HG02571 (cell line): ENCODE results near the gene GPR142.

Experiments used
- ATAC-seq: cut with Tn5 transposase; IDR thresholded peaks from one replicate; pipeline ENCODE4 v1.9.1; 2021; ENCODE audit warnings: mild to moderate bottlenecking, moderate library complexity; ENCODE audit not compliant: unreplicated experiment

The GPR142 gene

DNA sequence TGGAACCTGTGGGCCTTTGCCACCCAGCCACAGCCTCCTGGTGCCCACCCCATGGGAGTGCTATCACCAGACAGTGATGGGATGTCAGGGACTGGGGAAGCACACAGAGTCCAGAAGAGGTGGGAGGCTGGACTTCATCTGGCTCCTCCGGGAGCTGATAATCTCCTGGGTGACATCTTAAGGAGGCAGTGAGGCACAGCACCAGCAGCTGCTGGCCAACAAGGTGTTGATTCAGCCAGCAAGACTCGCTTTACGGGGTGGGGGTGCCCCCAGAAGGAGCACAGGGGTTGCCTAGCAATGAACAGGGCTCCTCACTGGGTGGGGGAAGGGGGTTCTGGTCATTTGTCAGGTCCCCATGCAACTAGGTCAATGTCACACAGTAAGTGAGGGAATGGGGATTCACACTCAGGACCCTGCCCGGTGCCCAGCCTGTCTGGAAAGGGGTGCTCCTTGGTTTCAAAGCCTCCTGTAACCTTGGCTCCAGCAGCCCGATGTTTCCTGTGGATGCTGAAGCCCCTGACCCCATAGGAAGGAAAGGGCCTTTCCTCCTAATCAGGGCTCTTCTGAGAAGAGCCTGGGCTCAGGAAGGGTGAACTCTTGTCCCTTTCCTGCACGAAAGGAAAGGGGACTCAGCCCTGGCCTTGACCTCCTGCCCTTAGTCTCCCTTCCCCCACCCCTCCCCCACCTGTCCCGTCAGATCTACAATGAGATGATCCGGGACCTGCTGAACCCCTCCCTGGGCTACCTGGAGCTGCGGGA, 23.6 kb upstream of the GPR142 start:
- ATAC-seq: no peak

DNA sequence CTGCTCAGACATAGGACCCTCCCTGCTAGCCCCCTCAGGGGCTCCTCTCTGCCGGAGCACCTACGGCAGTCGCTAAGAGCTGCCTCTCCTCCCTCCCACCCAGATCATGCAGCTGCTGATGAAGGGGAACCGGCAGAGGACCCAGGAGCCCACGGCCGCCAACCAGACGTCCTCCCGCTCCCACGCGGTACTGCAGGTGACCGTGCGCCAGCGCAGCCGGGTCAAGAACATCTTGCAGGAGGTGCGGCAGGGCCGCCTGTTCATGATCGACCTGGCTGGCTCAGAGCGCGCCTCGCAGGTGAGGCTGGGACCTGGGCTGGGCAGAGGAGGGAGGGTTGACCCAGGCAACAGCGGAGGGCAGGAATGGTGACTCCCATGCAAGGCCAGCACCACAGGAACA, 22.6 kb upstream of the GPR142 start:
- no peak for ATAC-seq

DNA sequence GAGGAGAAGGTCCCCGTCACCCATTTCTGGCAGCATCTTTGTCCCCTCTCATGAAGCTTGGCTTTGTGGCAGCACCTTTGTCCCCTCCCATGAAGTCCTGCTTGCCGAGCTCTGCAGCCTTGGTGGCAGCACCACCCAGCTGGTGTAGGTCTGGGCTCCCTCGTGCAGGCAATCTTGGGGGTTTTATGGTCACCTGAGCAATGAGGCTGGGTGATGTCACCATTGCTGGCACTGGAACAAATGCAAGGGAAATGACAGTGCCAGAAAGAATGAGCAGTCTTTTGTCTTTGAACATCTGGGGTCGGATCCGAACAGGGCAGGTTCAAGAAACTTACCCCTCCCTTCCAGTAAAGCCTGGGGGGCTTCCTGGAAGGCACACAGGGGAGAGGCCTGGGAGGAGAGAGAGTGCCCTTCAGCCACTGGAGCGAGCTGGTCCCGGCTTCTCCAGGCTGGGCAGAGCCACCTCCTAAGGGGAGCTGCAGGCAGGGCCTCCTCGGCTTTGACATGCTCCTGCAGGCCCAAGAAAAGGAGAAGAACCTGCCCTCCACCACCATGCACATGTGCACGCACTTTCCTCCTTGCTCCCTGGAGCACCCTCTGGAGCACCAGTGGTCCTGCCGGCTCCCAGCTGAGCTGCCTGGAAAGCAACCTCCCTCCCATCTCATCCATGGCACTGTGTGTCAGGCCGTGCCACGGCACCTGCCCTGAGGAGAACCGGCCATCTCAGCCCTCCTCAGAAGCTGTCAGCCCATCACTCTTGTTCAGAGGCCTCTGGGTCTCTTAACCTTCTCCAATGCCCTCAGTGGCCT, 21.7 kb upstream of the GPR142 start:
- ATAC-seq: no peak

DNA sequence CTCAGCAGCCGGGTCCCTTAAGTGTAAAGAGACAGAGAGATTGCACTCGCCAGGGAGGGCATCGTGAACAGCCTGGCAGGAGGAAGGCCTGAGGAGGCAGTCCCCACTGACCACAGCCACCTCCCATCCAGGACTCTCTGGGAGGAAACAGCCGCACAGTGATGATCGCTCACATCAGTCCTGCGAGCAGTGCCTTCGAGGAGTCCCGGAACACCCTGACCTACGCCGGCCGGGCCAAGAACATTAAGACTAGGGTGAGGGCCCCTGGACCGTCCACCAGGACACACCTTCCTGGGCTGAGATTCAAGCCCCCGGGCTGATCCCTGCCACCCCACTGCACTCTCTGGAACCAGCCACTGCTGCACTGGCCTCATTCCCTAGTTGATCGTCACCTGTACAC, 19.7 kb upstream of the GPR142 start:
- no peak for ATAC-seq

DNA sequence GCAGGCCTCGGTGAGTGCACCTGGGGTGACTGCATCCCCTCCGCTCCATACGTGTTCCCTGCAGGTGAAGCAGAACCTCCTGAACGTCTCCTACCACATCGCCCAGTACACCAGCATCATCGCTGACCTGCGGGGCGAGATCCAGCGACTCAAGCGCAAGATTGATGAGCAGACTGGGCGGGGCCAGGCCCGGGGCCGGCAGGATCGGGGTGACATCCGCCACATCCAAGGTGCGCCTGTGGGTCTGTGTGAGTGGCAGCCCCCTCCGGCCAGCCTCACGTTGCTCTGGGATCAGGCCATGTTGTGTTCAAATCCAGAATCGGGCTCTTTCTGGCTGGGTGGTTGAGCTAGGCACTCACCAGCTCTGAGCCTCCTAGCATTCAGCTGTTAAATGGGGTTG, 18.2 kb upstream of the GPR142 start:
- ATAC-seq: no peak

DNA sequence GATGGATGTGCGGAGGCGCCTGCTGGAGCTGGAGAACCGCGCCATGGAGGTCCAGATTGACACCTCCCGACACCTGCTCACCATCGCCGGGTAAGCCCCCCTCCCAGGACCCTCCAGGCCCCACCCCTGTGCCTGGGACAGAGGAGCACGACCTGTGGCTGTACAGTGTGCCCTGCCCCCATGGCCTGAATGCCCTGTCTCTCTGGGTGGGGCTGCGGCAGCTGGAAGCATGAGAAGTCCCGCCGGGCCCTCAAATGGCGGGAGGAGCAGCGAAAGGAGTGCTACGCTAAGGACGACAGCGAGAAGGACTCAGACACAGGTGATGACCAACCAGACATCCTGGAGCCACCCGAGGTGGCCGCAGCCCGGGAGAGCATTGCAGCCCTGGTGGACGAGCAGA, 16.8 kb upstream of the GPR142 start:
- no peak for ATAC-seq

DNA sequence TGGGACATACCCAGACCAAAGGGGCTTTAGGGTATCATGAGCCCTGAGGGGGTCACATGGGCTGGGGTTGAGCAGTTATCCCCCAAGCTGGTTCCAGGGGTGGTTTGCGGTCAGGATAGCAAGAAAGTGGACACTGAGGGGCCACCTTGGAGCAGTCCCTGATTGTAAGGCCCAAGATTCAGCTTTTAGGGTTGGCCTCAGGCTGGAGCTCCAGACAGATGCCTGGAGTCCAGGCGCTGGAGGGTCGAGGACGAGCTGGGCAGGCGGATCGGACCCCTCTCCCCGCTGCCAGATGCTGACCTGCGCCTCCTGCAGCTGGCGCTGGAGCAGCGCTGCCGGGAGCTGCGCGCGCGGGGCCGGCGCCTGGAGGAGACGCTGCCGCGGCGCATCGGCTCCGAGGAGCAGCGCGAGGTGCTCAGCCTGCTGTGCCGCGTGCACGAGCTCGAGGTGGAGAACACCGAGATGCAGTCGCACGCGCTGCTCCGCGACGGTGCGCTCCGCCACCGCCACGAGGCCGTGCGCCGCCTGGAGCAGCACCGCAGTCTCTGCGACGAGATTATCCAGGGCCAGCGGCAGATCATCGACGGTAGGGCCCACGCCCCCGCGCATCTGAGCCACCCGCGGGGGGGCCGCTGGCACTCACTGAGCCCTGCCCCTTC, 15.6 kb upstream of the GPR142 start:
- ATAC-seq: no peak

DNA sequence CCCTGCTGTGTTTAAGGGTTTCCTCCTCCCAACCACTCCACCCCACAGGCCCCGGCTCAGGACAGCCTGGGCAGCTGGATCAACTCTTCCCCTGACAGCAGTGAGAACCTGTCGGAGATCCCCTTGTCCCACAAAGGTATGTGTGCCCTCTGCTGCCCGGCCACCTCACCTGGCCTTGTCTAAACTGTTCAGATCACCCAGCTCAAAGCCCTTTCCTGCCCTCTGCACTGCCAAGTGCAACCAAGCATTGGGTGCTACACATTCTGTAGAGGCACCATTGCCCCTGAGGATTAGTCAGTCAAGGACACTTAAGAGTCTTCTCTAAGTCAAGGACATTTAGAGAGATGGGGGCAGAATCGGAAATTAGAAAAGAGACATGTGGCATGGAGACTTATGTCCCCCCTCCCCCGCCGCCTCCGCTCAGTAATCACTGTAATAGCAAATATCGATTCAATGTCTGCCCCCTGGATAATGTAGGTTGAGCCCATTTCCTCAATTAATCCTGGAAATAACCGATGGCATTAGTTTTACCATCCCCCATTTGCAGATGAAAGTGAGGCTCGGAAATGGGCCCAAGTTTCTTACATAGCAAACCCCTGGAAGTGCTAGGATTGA, 13.8 kb upstream of the GPR142 start:
- no peak for ATAC-seq

DNA sequence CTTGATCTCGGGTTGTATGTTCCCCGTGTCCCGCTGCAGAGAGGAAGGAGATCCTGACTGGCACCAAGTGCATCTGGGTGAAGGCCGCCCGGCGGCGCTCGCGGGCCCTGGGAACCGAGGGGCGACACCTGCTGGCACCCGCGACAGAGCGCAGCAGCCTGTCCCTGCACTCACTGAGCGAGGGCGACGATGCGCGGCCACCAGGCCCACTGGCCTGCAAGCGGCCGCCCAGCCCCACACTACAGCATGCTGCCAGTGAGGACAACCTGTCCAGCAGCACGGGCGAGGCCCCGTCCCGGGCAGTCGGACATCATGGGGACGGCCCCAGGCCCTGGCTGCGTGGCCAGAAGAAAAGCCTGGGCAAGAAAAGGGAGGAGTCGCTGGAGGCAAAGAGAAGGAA, 13.2 kb upstream of the GPR142 start:
- ATAC-seq: no peak

DNA sequence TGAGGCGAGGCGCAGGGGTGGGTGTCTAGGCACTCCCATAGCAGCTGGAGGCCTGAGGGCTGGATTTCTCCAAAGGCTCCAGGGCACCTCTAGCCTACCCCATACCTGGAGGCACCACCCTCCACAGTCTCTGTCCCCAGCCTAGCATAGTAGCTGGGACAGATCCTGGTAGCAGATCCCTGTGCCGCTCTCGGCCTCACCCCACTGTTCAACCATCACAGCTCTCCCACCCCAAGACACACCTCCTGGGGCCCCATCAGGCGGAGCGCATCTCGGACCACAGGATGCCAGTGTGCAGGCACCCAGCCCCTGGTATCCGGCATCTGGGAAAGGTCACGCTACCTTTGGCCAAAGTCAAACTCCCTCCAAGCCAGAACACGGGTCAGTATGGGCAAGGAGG, 12.7 kb upstream of the GPR142 start:
- no peak for ATAC-seq

DNA sequence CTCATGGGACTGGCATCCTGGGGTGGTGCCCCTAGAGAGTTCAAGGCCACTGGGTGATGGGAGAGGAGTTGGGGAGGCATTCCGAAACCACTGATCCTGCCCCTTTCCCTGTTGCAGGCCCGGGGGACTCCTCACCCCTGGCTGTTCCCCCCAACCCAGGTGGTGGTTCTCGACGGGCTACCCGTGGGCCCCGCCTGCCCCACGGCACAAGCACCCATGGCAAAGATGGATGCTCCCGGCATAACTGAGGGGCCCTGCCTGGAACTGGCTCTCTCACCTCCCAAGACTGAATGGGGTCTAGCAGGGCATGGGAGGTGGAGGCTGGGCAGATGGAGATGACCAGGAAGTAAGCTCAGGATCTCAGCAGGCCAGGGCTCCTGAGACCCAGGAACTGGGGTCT, 12.2 kb upstream of the GPR142 start:
- no peak for ATAC-seq

DNA sequence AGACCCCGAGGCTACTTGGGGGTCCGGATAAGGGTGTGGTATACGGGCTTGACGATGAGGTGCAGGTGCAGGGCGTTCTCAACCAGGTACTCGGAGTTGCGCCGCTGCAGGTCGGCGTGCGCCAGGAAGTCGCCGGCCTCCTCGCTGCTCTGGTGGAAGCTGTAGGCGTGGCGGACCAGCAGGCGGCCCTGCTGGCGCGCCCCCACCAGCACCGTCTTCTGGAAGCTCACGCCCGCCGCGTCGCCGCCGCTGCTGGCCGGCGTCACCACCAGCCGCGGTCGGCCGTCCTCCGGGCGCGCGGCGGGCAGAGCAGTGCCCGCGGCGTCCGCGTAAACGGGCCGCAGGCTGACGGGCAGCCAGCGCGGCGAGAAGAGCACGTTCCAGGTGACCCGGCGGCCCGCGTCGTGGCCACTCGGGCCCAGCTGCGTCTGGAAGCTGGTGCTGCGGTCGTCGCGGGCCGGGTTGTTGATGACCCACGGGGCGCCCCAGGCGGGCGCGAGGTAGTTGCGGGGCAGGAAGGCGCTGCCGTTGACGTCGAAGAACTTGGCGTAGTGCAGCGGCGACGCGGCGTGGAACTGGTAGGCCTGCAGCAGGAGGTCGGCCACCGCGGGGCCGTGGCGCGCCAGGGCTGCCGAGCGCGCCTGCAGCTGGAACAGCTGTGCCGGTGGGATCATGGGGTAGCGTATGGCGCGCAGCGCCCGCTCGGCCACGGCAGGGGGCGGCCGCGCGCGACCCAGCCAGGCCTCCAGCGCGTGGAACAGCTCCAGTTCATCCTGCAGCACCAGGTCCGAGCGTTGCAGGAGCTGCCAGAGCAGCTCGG, 10.4 kb upstream of the GPR142 start:
- no peak for ATAC-seq

DNA sequence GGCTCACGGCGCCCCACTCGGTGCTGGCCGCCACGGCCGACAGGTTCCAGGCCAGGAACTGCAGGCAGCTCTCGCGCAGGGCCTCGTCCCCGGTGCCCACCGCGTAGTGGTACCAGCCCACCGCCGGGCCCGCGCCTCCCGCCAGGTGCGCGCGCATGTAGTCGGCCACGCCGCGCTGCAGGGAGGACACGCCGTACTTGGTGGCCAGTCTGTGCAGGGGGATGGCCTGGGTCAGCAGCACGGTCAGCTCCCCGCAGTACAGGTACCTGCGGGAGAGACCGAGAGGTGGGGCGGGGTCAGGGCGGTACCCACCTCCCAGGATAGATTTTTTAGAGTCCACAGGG, 9.9 kb upstream of the GPR142 start:
- ATAC-seq: no peak

DNA sequence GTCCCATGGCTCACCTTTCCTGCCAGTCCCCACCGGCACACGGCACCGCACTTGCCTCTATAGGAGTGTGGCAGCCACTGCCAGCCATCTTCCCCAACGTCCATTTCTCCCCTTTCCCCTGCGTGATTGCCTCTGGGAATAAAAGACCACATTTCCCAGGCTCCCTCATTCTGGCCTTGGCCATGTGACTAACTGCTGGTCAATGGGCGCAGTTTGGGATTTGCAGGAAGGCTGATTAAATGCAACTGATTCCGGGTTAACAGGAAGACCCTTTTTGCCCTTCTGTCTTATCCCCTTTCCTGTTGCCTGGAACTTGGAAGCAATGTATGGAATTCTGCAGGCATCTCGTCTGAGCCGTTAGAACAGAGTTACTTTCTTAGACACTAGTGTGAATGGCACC, 8.6 kb upstream of the GPR142 start:
- no peak for ATAC-seq

DNA sequence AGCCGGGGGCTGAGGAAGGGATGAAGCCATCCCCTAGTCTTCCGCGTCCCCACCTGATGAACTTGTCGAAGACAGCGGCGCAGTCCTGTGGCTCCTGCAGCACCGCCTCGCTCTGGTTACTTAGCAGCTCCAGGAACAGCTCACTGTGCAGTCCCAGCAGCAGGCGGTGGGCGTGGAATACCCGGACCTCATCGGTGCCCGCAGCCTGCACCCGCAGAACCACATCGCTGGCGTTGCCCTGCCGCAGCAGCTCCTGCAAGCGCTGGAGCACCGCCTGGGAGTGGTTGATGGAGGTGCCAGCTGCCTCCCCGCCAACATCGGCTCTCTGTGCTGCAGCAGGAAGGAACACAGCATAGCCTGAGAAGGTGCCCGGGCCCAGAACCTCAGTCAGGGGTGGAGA, 7.4 kb upstream of the GPR142 start:
- no peak for ATAC-seq

DNA sequence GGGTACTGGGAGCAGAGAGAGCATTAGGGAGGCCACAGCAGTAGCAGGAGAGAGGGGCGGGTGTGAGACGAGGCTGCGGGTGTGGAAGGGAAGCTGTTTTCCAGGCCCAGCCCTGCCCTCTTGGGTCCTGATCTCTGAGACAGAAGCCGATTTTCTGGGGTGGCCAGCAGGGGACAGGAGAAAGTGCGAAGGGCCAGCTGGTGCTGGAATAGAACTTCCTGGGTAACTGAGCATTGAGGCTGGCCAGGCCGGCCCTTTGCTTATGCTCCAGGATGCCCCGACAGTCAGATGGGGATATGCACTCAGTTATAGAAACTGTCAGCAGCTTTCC, 6.4 kb upstream of the GPR142 start:
- no peak for ATAC-seq

DNA sequence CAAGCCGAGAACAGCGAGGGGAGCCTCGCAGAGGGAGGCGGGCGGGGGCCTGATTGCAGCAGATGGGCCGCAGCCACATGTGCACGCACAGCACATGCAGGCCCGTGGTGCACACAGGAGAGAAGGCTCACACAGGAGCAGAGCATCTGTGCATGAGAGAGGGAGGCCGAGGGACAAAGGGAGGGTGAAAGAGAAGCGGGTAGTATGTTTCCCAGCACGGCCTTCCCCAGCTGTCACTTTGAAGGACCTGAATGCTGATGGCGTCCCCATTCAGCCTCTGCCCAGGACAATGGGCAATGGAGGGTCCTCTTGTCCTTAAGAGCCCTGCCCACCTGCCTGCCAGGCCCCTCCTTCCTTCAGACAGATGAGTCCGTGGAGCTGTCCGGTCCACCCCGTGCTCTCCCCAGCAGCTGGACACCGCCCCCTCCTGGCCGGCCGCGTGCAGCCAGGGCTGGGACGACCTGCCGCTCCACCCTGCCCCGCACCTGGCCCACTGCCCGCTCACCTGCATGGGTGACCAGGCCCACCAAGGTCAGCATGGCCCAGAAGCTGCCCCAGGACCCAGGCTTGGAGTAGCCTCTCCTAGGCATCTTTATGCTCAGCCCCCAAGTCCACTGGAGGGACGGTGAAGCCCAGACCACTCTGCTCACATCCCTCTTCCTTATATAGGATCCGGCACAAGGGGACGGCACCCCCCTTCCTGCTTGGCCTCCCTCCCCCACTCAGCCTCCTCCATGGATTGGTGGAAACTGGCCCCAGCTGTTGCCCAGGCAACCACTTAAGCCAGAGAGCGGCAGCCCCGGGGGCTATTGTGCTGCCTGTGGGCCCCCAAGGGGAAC, 5.9 kb upstream of the GPR142 start, which contains the start of gene BTBD17:
TSS of gene BTBD17 (minus strand) at position 639 of the 839 bp plus-strand sequence. CDS start at position 590, 49 bp downstream.
- no peak for ATAC-seq

DNA sequence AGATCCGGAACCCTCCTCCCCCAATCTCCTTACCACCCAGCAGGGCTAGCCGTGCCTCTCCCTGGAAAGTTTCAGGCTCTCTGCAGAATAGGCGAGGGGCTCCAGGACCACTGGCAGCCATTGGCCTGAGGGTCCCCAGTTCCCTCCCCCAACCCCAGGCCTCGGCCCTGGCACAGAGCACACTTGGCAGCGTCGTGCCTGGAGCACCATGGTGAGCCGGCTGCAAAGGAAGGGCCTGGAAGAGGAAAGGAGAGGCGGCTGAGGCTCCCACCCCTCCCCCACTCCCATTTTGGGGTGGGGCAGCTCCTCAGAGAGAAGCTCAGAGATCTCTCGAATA, 5.3 kb upstream of the GPR142 start:
- no peak for ATAC-seq

DNA sequence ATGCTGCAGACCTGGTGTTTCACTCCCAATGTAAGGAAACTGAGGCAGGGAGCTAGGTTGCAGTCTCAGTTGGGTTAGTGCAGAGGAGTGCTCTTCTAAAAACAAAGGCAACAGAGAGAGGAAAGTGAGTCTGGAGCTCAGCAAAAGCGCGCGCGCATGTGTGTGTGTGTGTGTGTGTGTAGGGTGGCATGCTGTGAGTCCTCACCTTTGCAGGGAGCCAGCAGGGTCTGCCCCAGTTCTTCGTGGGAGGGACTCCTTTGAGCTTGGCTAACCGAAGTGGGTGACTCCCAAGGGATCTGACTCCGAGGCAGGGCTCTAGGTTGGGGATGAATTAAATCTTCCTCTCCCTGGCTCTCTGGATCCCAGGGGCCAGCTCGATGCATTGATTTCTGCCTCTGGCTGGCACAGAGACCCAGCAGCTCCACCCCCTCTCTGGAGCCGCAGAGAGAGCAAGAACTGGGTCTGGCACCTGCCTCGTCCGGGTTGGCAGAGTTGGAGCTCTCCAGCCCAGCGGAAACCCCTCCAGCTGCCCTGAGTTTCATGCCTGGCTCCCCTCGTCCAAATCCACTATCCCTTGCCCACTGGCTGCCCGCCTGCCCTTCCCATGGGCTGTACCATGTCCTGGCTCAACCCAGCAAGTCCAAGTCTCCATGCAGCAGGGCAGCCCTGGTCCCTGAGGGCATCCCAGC, 4.4 kb upstream of the GPR142 start:
- ATAC-seq: no peak
